Transverse colon (tissue), 4 donors: Measurements from ENCODE around the gene HIVEP2.

Experiments
- CTCF ChIP-seq, 5 experiments: fragments of 200-600 bp in 3 of 5; fragments of 450-650 bp in 2 of 5; sonication (generic) in 3 of 5; IDR thresholded peaks; 1 replicate in 2 of 5; 2 replicates in 3 of 5; pipeline ENCODE4 v1.5.1; 2016 to 2017; ENCODE audit warnings: antibody characterized with exemption in 5 of 5, inconsistent platforms in 3 of 5, mild to moderate bottlenecking in 2 of 5, moderate library complexity in 1 of 5
- POLR2A ChIP-seq: fragments of 450-650 bp; IDR thresholded peaks from one replicate; pipeline ENCODE4 v1.6.1; 2016; ENCODE audit warnings: antibody characterized with exemption, mild to moderate bottlenecking, moderate library complexity
- POLR2AphosphoS5 ChIP-seq, 3 donors: sonication (generic); formaldehyde crosslinking; IDR thresholded peaks; one replicate each; pipeline ENCODE4 v1.6.1; 2016; ENCODE audit warnings: antibody characterized with exemption in 3 of 3

GRCh38 chr6:142863981-142864380 lies 81.0 kb downstream of the HIVEP2 start:
- TF ChIP-seq CTCF (IDR thresholded peaks at IDR 0.05) (no peak), POLR2A (no peak), POLR2AphosphoS5 (IDR thresholded peaks at IDR 0.05) (no peak)
